ENCODE results near the gene AKAP13. TPM values are rescaled to one million over a fixed set of nuclear protein-coding genes. Genes with fewer than 3 reads are reported as not detected.

Gene AKAP13
- total and polyA plus RNA-seq, 3 donors from 2014 or later: 79.5 to 207 (median 187) TPM

GRCh38 chr15:85788771-85789495 lies 408.5 kb downstream of the AKAP13 start:
- no peak overlapping the region for H3K4me3 ChIP-seq
- no peak for DNase-seq
- H3K27ac ChIP-seq: no peak overlapping the region
- no peaks in the 10 kb centered on the region for H3K36me3 ChIP-seq (ENCODE audit: low read depth, missing control alignments)
- intact Hi-C loops (cut with DNase I; ENCODE audit: low total_unique reads): no loop called here
- peaks cover 42% of the 10 kb centered on the region for H3K4me1 ChIP-seq
- no peaks in the 10 kb centered on the region for H3K27me3 ChIP-seq
- 78 to 81% methylated on average over 12 of the region's 12 CpGs for WGBS, 2 donors
- H3K9me3 ChIP-seq: no peaks in the 10 kb centered on the region
- no peak for TF ChIP-seq POLR2A (IDR thresholded peaks at IDR 0.05)
- TF ChIP-seq CTCF (IDR thresholded peaks at IDR 0.05): no peak

- peaks cover 42% of the 10 kb centered on the region for H3K4me1 ChIP-seq
Measured at GRCh38 chr15:85789496-85789875, 409.1 kb downstream of the AKAP13 start.

GRCh38 chr15:85792102-85792731 lies 411.8 kb downstream of the AKAP13 start:
- Histone ChIP-seq H3K9me3 (no peaks in the 10 kb centered on the region), H3K36me3 (ENCODE audit: low read depth, missing control alignments) (no peaks in the 10 kb centered on the region), H3K4me1 (peaks cover 26% of the 10 kb centered on the region), H3K27me3 (no peaks in the 10 kb centered on the region), H3K27ac (no peak overlapping the region), H3K4me3 (no peak overlapping the region)
- no peak for TF ChIP-seq POLR2A (IDR thresholded peaks at IDR 0.05)
- TF ChIP-seq CTCF (IDR thresholded peaks at IDR 0.05): no peak
- no peak for DNase-seq
- 19 to 63% methylated on average over 4 of the region's 4 CpGs for WGBS, 2 donors
- intact Hi-C loops (cut with DNase I; ENCODE audit: low total_unique reads): no loop called here

More at GRCh38 chr15:85789496-85789875, 409.1 kb downstream of the AKAP13 start:
- no peak for DNase-seq
- 87 to 100% methylated on average over 4 to 7 of the region's 7 CpGs for WGBS, 2 donors
- Histone ChIP-seq H3K27ac (no peak overlapping the region), H3K4me3 (no peak overlapping the region), H3K9me3 (no peaks in the 10 kb centered on the region), H3K27me3 (no peaks in the 10 kb centered on the region), H3K36me3 (ENCODE audit: low read depth, missing control alignments) (no peaks in the 10 kb centered on the region)
- TF ChIP-seq POLR2A (IDR thresholded peaks at IDR 0.05) (no peak), CTCF (IDR thresholded peaks at IDR 0.05) (no peak)
- intact Hi-C loops (cut with DNase I; ENCODE audit: low total_unique reads): no loop called here

- TF ChIP-seq POLR2A (IDR thresholded peaks at IDR 0.05): no peak
- no peak for TF ChIP-seq CTCF (IDR thresholded peaks at IDR 0.05)
- 56 to 62% methylated on average over 14 of the region's 14 CpGs for WGBS, 2 donors
- H3K27ac ChIP-seq: no peak overlapping the region
- DNase-seq: no peak
- peak overlapping the region; percentile 74 to 92 for H3K4me3 ChIP-seq
- no peaks in the 10 kb centered on the region for H3K9me3 ChIP-seq
- H3K36me3 ChIP-seq (ENCODE audit: low read depth, missing control alignments): no peaks in the 10 kb centered on the region
- H3K4me1 ChIP-seq: peaks cover 17% of the 10 kb centered on the region
- intact Hi-C loops (cut with DNase I; ENCODE audit: low total_unique reads): no loop called here
- H3K27me3 ChIP-seq: no peaks in the 10 kb centered on the region
Measured at GRCh38 chr15:85792912-85793590, 412.6 kb downstream of the AKAP13 start.

Measured in testis (tissue), 3 donors.